Right lobe of liver (tissue), 4 donors: ENCODE data around the gene SERP2.

Source experiments
- CTCF ChIP-seq, 4 donors: fragments of 200-600 bp in 3 of 4; fragments of 450-650 bp in 1 of 4; IDR thresholded peaks; one replicate each; pipeline versions ENCODE4 v1.5.1 to v1.8.0; 2016 to 2022; ENCODE audit warnings: antibody characterized with exemption in 4 of 4, mild to moderate bottlenecking in 2 of 4
- POLR2A ChIP-seq: fragments of 450-650 bp; IDR thresholded peaks from one replicate; pipeline ENCODE4 v1.6.1; 2017; ENCODE audit warnings: antibody characterized with exemption, mild to moderate bottlenecking
- donor health status: DM: no; HTN: no; CAD: no.
- donor health status: DM: no; HTN: no; CAD: no.
- donor health status: DM: no; HTN: yes; CAD: no.

- TF ChIP-seq CTCF (IDR thresholded peaks at IDR 0.05) (no peak), POLR2A (no peak)
Observed at GRCh38 chr13:44421853-44422525, 48.4 kb downstream of the SERP2 start.
